ENCODE measurements around the gene RYR3.

The RYR3 gene

DNA sequence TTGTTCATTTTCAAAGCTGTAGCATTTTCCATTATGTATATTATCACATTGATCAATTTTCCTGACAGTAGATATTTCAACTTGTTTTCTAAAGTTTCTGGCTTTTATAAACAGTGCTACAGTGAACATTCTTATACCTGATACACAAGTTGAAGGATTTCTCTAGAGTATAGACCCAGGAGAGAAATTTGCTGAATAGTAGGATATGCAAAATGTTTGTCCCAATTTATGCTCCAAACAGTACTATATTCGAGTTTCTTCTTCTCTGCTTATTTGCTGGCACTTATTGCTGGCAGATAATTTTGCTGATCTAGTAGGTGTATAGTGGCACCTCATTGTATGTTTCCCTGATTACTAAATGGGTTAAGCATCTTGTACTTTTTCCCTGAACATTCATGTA, 540.3 kb downstream of the RYR3 start:
- DNase-seq = no peak

DNA sequence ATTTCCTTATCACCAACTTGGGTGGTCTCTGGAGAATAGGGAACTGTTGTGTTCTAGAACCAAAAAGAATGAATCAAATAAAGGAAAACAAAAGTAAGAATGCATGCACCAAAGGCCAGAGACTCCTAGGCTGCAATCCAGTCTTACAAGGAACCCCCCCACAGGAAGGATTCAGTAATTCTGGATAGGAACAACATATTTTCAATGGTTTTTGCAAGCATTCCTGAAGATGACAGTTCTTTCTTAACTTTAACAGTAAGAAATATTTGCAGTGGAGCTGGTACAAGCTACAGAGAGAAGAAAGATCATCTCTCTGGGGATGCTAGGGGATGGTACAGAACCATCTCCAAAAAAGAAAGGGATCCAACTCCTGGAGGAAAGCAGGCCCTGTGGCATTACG, 541.3 kb downstream of the RYR3 start:
- no peak for DNase-seq

DNA sequence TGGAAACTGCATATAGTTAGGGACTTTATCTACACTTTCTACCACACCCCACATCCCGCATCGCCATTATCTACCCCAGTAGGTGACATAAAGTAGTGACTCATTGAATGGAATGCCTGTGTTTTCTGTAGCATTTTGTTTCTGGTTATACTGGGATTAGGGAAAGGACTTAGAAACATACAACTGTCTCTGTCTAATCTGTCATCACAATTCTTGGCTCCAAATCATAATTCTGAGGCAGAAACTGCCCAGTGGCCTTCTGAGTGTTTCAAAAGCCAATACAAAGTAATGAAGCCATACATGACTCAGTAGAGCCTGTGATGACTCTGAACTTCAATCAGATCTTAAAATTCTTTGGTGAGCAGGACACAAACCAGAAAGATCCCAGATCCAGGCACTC, 541.8 kb downstream of the RYR3 start:
- DNase-seq = no peak

DNA sequence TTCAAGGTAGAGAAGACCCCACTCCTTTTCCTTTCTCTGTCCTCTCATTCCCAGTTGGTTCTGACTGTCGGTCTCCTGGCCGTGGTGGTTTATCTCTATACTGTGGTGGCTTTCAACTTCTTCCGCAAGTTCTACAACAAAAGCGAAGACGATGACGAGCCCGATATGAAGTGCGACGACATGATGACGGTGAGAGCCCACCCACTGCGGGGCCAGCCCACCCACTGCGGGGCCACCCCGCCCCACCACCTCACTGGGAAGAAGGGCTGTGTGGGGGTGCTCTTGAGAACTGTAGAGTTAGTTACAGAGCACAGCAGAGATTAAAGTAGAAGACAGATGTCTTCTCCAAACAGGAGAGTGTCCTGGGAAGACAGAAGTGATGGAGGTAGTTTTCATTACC, 547.0 kb downstream of the RYR3 start:
- no peak for DNase-seq

DNA sequence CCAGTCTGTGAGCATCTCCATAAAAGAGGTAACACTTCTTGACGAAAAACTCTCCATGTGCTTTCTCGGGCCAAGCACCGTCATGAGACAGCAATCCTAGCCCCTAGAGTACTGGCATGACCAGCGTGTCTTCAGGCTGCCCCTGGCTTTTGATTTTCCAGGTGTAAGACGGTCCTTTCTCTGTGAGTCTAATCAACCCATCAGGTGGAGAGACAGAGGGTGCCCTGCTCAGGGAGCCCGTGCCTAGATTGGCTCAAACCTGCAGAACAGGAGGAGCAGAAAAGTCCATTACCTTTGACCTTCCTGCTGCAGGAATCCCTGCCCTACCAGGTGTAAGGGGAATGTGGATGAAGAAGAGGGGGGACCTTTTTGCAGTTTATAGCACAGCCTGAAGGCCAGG, 548.1 kb downstream of the RYR3 start:
- no peak for DNase-seq

DNA sequence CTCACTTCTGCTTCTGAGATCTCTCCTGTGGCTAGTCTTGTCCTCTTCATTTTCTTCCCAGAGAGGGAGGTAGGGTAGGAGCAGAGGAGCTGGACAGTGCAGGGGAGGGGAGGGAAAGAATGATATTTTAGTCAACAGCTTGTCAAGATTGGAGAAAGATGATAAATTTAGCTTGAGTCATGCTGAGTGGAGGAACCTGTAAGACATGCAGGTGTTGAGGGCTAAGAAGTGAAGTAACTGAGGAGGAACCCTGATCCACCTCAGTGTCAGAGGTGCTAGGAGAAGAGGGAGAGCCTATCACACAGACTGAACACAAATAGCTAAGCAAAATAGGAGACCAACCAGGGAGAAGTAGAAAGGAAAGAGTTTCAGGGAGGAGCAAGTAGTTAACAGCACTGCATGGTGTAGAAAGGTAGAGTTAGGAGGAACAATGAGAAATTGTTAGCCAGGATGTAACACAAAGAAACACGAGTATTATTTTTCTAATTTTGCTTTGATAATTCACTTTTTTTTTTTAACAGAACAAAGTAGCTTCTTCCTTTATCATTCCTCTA, 549.3 kb downstream of the RYR3 start:
- DNase-seq = no peak

DNA sequence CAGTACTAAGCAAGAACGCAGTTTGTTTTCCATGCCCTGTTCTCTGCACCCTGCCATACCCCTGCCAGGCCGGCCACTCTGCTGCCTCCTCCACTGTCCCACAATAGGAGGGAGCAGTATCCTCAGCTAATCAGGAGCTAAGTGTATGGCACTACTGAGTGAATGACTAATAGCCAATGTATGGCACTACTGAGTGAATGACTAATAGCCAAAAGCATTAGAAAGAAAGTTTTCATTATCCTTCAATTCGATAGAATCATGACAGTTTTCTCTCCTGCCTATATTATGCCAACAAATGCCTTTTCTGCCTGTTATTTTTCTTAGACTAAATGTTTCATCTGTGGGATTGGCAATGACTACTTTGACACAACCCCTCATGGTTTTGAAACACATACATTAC, 550.0 kb downstream of the RYR3 start:
- no peak for DNase-seq

DNA sequence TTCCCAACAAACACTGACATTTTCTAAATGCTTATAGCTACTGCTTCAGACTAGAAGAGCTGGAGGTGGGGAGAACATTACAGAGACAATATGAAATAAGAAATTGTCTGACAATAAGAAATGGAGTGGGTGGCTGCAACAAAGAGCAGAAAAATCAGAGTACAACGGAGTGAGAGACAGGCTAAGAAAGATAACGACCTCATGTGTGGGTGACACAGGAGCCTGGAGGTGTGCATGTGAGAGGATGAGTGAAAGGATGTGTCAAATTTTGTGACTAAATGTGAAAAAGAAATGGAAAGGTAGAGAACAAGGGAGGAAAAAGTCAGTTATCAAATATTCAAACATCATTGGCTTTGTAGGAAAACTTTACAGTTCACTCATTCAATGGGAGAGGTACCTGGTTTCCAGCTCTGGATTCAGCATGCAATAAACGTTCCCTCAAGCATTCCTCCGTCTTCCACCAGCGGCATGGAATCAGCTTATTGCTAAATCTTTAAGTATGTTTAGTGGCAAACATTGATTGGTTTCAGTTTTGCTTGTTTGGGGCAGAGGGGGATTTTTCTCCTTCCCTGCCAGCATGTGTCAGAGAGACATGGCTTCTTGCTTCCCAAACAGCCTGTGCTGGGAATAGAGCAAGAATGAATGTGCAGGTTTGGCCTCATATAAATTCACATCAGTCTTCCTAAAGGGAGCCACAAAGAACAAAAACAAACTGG, 553.8 kb downstream of the RYR3 start:
- no peak for DNase-seq

DNA sequence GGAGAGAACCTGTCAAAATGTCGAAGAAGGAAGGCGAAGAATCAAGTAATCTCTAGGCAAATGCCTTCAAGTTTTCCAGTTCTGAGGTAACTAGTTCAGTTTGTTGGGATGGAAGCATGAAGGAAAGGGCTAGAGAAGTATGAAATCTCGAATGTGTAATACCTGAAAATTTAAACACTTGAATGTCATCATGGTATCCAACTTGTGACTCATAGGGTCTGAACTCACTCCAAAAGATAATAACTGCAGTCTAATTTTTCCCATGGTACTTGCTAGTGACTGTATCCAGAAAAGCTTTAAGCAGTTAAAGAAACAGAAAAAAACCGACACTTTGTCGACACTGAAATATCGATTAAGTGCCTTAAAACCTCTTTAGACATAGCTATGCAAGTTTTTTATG, 554.6 kb downstream of the RYR3 start:
- no peak for DNase-seq

DNA sequence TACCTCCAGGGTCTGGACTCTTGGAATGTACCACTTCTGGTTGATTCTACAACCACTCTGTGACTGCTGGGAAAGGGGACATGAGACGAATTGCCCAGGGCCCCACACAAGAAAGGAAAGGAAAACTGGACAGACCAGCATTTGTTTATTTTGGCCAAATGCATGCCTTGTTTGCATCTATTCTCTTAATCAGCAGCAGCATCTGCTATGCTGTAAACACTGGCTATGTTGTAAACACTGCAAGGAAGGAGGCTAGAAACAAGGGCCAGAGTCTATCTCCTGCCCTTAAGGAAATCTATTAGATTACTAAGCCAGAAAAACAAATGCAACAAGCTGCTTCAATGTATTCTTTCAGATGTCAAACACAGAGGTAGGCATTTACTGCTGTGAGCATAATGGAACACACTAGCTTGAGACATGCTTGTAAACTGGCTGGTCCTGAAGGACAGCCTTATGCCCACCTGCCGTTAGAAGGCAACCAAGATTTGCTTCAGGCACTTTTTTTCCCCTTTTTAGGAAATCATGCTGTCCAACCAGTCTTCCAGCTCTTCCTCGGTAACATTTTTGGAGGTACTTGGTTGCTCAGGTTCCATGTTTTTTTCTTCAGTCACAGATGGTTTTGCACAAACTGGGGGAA, 555.5 kb downstream of the RYR3 start:
- DNase-seq = no peak

DNA sequence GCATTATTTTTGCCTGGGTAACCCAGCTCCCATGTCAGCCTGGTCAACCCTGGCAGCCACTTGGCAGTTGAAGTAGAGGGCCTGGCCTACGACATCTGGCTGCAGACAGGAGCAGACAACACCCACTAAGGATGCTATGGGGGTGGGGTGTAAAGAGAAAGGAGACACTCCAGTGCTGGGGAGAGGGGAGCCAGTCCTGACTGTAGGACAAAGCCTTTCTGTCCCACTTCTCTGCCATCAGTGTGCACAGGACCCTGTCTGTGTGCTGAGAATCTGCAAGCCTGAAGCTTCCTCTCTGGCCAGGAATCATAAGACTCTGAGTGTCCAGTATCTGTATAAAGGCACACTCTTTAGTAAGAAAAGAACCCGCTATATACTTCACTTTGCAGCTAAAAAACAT, 561.2 kb downstream of the RYR3 start:
- DNase-seq = no peak

DNA sequence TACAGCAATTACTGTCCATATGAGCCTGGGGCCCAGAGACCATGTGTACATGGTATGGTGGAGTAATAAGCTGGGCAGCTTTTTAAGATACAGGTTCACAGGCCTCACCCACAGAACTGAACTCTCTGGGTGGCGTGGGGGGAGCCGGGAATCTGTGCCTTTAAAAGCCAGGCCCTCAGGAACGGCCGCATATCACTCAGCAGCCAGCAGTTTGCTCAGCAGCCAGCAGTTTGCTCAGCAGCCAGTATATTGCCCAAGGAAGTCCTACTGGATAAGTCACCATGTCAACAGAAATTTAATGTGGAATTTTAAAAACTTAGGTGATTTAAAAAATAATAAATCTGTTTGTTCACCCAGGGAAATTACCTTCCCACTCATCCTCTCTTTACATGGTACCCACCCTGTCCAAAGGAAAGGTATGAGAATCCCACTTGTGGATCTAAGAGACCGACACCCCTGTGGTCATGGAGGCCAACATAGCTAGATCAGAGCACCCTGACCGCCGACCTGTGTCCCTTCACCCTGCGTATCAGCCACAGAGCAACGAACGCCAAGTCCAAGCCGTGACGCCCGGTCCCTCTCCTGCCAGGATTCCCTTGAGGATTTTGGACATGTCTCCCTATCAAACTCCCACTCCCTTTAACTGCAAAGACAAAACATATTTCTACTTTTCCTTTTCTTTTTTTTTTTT, 561.8 kb downstream of the RYR3 start:
- DNase-seq = no peak

DNA sequence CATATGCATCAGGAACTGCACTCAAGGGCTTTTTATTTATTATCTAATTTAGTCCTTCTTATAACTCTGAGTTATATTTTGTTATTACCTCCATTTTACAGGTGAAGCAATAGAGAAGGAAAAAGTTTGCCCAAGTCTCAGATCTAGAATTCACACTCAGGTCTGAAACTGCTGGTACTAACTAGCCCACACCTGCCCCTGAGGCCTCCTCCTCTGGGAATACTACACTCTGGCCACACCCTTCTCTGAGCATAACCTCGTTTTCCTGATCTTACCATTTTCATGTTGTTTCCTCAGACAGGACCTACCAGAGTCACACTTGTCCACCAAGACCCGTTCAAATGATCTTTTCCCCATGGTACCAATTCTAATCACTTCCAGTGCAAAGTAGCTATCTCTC, 563.4 kb downstream of the RYR3 start:
- DNase-seq = no peak

DNA sequence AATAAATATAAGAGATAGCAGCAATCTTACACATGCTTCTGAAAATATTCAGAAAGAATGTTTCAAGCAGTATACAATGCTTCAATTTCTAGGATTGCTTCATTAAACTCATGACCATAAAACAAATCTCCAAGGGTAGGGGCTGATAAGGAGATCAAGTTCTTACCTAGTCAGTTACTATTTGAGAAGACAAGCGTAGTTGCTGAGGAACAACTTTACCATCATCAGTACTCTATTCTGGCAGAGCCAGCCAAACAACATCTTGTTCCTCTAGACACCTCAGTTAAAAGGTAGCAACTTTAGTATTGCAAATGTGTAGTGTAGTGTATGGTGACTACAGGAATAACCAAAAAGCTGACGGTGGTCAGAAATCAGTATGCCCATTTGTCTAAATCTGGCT, 572.2 kb downstream of the RYR3 start:
- DNase-seq = no peak

DNA sequence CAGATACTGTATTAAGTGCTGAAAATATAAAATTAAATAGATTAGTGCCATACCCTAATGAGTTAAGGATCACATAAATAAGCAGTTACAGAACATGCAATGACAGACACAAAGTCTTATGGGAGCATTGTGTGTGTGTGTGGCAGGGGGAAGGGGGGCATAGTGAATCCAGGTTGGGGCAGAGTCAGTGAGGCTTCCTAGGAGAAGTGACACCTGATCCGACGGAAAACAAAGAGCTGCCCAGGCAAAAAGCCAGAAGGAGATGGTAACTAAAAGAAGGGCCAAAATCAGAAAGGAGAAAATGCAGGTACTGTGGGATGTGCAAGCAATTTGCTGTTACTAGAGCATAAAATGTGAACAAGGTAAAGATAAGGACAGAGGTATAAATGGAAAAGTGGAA, 577.4 kb downstream of the RYR3 start:
- no peak for DNase-seq

DNA sequence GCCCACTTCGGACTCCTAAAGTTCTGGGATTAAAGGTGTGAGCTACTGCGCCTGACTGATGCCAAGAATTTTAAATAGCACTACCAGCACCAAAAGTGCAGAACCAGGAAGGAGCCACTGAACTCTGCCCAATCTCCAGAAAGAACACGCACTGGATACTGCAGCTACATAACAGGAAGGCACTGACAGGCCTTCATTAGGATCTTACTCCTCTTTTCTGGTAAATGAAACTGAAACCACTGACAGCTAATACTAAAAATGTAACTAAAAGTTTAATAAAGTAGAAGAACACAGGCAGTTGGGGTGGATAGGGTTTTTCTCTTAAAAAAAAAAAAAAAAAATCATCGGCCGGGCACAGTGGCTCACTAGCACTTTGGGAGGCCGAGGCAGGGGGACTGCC, 583.4 kb downstream of the RYR3 start:
- DNase-seq = peak; percentile 16

DNA sequence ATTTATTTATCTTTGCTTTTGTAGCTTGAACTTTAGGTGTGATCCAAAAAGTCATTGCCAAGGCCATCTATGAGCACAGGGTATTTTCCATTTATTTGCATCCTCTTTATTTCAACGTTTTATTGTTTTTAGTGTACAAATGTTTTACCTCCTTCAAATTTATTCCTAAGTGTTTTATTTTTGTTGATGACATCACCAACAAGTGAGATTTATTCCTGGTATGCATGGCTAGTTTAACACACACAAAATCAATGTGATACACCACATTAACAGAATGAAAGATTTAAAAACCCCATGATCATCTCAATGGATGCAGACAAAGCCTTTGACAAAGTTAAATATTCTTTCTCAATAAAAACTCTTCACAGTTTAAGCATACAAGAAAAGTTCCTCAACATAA, 591.3 kb downstream of the RYR3 start:
- no peak for DNase-seq

DNA sequence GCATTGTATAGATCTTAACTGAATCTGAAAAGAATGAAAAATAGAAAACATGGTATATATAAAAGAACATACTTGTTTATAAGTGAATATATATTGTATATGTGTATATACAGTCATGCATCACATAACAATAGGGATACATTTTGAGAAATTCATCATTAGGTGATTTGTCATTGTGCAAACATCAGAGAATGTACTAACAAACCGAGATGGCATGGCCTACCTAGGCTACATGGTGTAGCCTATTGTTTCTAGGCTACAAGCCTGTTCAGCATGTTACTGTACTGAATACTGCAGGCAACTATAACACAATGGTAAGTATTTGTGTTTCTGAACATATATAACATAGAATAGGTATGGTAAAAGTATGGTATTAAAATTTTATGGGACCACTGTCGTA, 592.9 kb downstream of the RYR3 start:
- DNase-seq = no peak

DNA sequence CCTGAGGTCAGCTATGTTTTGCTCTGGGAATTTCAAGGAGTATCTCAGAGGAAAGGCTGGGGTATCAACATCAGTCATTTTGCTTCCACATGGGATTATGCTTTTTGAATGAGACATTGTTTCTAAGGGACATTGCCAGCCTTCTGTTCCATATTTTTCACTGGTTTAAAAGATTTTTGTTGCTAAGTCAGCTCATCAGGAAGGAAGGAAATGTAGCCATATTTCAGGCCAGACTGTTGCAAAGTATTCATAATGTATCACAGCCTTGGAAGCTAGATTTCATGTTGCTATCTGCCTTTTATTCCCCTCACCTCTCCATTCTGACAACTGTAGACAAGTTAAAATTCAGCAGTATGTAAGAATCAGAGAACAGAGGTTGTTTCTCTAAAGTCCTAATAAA, 596.6 kb downstream of the RYR3 start:
- DNase-seq = no peak

DNA sequence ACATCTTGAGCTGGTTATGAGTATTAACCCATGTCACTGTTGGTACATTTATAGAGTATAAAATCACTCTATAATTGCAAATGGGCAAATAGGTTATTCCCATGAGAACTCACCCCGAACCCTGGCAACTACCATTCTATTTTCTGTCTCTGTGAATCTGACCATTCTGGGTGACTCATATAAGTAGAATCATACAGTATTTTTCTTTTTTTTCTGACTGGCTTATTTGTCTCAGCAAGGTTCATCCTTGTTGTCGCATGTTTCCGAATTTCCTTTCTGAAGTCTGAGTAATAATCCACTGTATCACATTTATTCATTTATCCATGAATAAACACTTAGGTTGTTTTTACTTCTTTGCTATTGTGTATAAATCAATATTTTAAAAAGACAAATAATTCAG, 597.6 kb downstream of the RYR3 start:
- DNase-seq = no peak

DNA sequence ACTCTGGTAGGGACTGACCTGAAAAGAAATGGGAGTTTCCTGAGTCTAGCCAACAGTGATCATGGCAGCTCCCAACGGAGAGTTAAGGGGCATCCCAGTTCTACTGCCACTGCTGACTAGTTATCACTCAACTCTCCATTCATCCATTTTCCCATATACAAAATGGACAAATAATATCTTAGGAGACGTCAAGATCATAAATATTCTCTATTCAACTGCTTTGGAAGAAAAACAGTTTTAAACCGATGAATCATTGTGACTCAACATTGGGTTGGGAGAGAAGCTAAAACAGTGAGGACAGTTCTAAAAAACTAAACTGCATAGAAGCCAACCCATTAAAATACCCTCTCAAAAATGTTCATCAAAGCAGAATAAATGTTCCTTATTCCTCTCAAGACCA, 600.0 kb downstream of the RYR3 start:
- no peak for DNase-seq

DNA sequence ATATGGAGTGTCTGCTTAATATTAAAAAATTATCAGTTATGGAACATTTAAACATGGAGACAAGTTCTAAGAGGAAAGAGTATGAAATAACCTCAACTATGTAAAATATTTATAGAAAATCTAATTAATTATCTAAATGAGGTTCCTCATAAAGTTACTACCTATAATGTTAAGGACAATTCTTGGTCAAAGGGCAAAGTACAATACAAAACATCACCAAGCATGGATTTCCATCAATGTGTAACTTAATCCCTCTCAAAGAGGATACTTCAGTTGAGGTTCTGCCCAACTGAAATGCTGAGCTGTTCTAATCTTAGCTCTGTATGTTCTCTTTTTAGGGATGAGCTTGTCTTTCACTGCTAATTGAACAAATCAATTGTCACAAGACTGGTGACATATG, 601.6 kb downstream of the RYR3 start:
- DNase-seq = no peak

DNA sequence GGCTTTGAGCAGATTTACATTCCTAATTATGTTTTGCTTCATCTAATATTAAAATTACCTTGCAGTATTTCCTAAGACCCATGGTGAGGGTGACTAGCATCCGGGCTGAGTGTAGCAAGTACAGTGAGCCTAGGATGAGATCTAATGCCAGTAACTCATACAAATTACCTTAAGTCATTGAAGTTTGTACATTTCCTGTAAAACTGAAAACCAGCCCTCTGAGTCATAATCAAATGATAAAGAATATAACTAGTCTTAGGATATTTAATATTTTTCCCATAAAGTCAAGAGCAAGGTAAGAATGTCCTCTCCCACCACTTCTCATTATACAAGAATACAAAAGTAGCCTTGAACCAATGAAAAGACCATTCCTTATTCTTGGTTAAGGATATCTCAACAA, 602.7 kb downstream of the RYR3 start:
- no peak for DNase-seq
